Fibroblast of mammary gland (primary cell): ENCODE measurements around the gene CHKB.

ENCODE experiments used
- DNase-seq: peaks from one replicate; pipeline ENCODE4 v3.0.0-alpha.2; 2010; ENCODE audit warnings: low read depth
- H3K4me3 ChIP-seq: 2 replicates; pipeline ENCODE4 v1.5.1; 2011; ENCODE audit warnings: low read depth, mild to moderate bottlenecking, low read length, moderate library complexity; ENCODE audit not compliant: control insufficient read depth
- CTCF ChIP-seq: conservative IDR thresholded peaks from 2 replicates; pipeline ENCODE4 v1.5.1; 2011; ENCODE audit warnings: low read depth, low read length, inconsistent platforms; ENCODE audit not compliant: control insufficient read depth, insufficient read depth

CHKB gene

GRCh38 chr22:50561401-50562358, 21.0 kb downstream of the CHKB start:
- H3K4me3 ChIP-seq: no peak overlapping the region
- DNase-seq: no peak
- TF ChIP-seq CTCF: no peak

- no peak for DNase-seq
- no peak for TF ChIP-seq CTCF
- no peak overlapping the region for H3K4me3 ChIP-seq
These were observed 22.6 kb downstream of the CHKB start for GRCh38 chr22:50560034-50560433.

- DNase-seq: no peak
- H3K4me3 ChIP-seq: no peak overlapping the region
- no peak for TF ChIP-seq CTCF
These were observed 25.9 kb downstream of the CHKB start for GRCh38 chr22:50556703-50557102.

GRCh38 chr22:50553310-50553709, 29.3 kb downstream of the CHKB start:
- TF ChIP-seq CTCF: no peak
- no peak for DNase-seq
- H3K4me3 ChIP-seq: no peak overlapping the region

GRCh38 chr22:50551160-50551752, 31.4 kb downstream of the CHKB start:
- DNase-seq: no peak
- no peak overlapping the region for H3K4me3 ChIP-seq
- TF ChIP-seq CTCF: no peak

GRCh38 chr22:50550395-50550794, 32.3 kb downstream of the CHKB start:
- TF ChIP-seq CTCF: no peak
- no peak for DNase-seq
- no peak overlapping the region for H3K4me3 ChIP-seq
